Panc1 (cell line): ENCODE data around the gene NSMF. TPM values are rescaled to one million over a fixed set of nuclear protein-coding genes. Genes with fewer than 3 reads are reported as not detected.

Experiments used
- ATAC-seq: fragments of 200-7000 bp; cut with Tn5 transposase; 2 replicates; pipeline ENCODE4 v1.9.1; 2020; ENCODE audit warnings: mild to moderate bottlenecking, moderate library complexity
- BruUV-seq: library from RNA; stranded (reverse); fragments of 400-500 nt; replicated peaks from 2 replicates; lab custom pipeline; 2021; lab: Mats Ljungman, UMichigan
- CTCF ChIA-PET: fragments of 300-600 bp; sonication (Branson Sonifier 250); formaldehyde crosslinking; loops from one replicate; lab custom pipeline; 2022; ENCODE audit warnings: antibody characterized with exemption; lab: Charles Lee
- POLR2A ChIA-PET: fragments of 300-600 bp; sonication (Branson Sonifier 250); formaldehyde crosslinking; loops from one replicate; lab custom pipeline; 2022; ENCODE audit warnings: antibody characterized with exemption; lab: Charles Lee
- DNase-seq: peaks from one replicate; pipeline ENCODE4 v3.0.0-alpha.2; 2010; ENCODE audit warnings: low read depth, low spot score
- H3K27ac ChIP-seq: 2 replicates; pipeline ENCODE4 v1.5.1; 2011; ENCODE audit warnings: mild to moderate bottlenecking, low read length, inconsistent platforms
- H3K27me3 ChIP-seq: fragments of 200-500 bp; sonication (Bioruptor generic); 2 replicates; pipeline ENCODE4 v1.6.0; 2014; ENCODE audit warnings: low read length, inconsistent platforms; ENCODE audit not compliant: control insufficient read depth, insufficient read depth
- H3K36me3 ChIP-seq: fragments of 200-500 bp; sonication (Bioruptor generic); 2 replicates; pipeline ENCODE4 v1.5.1; 2014; ENCODE audit warnings: inconsistent platforms, mild to moderate bottlenecking, low read length, moderate library complexity; ENCODE audit not compliant: control insufficient read depth, insufficient read depth
- H3K4me1 ChIP-seq: 2 replicates; pipeline ENCODE4 v1.5.1; 2011; ENCODE audit warnings: inconsistent platforms, mild to moderate bottlenecking, low read length, moderate library complexity; ENCODE audit not compliant: control insufficient read depth, insufficient read depth
- H3K4me3 ChIP-seq, 2 experiments: 2 replicates each; pipeline ENCODE4 v1.5.1; 2011 to 2012; ENCODE audit warnings: low read depth in 2 of 2, low read length in 2 of 2, mild to moderate bottlenecking in 2 of 2, inconsistent platforms in 1 of 2, moderate library complexity in 1 of 2
- H3K9me3 ChIP-seq: fragments of 200-500 bp; sonication (Bioruptor generic); 2 replicates; pipeline ENCODE4 v1.5.1; 2014; ENCODE audit warnings: low read depth, mild to moderate bottlenecking, inconsistent platforms, low read length, moderate library complexity; ENCODE audit not compliant: control insufficient read depth, insufficient read depth
- CTCF ChIP-seq: fragments of 450-650 bp; IDR thresholded peaks from 2 replicates; pipeline ENCODE4 v1.5.1; 2017; ENCODE audit warnings: mild to moderate bottlenecking
- POLR2AphosphoS5 ChIP-seq: IDR thresholded peaks from 2 replicates; pipeline ENCODE4 v1.6.1; 2012; ENCODE audit warnings: mild to moderate bottlenecking, low read depth, low read length, moderate library complexity
- REST ChIP-seq, 2 experiments: IDR thresholded peaks; 2 replicates each; pipeline ENCODE4 v1.6.1; 2011 to 2012; ENCODE audit warnings: low read depth in 2 of 2, control low read depth in 1 of 2, low read length in 1 of 2, mild to moderate bottlenecking in 1 of 2, moderate library complexity in 1 of 2; ENCODE audit not compliant: insufficient read depth in 1 of 2
- SIN3A ChIP-seq: IDR thresholded peaks from 2 replicates; pipeline ENCODE4 v1.6.1; 2012; ENCODE audit warnings: low read depth, mild to moderate bottlenecking, low read length, moderate library complexity, borderline replicate concordance; ENCODE audit not compliant: insufficient read depth
- TCF7L2 ChIP-seq: IDR thresholded peaks from 2 replicates; pipeline ENCODE4 v1.6.1; 2011; ENCODE audit warnings: mild to moderate bottlenecking, low read depth, low read length, inconsistent platforms
- in situ Hi-C: cut with HindIII; loops from 2 replicates; pipeline ENCODE4 v1.10.0; 2016; ENCODE audit warnings: low sequenced_read_pairs, low pct_unique_long_range_greater_than_20kb
- intact Hi-C: fragments of 100-400 bp; cut with micrococcal nuclease; formaldehyde crosslinking; loops from one replicate; pipeline ENCODE4 v1.10.0; 2022; ENCODE audit not compliant: unreplicated experiment
- total RNA-seq: library from RNA; stranded (reverse); gene quantifications from one replicate; pipeline ENCODE4 v1.2.1, GENCODE V29; 2021; ENCODE audit not compliant: unreplicated experiment

NSMF gene
- total RNA-seq, 1 experiment from 2014 or later = 40.0 TPM

- peak overlapping the region; percentile 60 to 63 for H3K4me3 ChIP-seq
- H3K27ac ChIP-seq = peak overlapping the region; percentile 17; the same call in 1 of the 2 replicates
- no peak for ATAC-seq
- ChIA-PET CTCF (no interaction called here), POLR2A (no interaction called here)
- H3K27me3 ChIP-seq = no peaks in the 10 kb centered on the region
- in situ Hi-C loops = no loop called here
- no TSS peak for BruUV-seq
- no peak for DNase-seq
- TF ChIP-seq REST (IDR thresholded peaks at IDR 0.05; ENCODE audit: insufficient read depth in 1 of 2, low read depth in 2 of 2, low read length in 1 of 2) (no peak), TCF7L2 (no peak), SIN3A (no peak), CTCF (no peak), POLR2AphosphoS5 (no peak)
- intact Hi-C loops = no loop called here
- no peaks in the 10 kb centered on the region for H3K9me3 ChIP-seq
- peaks cover 30% of the 10 kb centered on the region for H3K4me1 ChIP-seq
- no peaks in the 10 kb centered on the region; the same call in 1 of the 2 replicates for H3K36me3 ChIP-seq
Observed at GRCh38 chr9:137457406-137458193, 1.5 kb downstream of the NSMF start.

GRCh38 chr9:137456864-137457405 is 2.2 kb downstream of the NSMF start:
- Histone ChIP-seq H3K27me3 (no peaks in the 10 kb centered on the region), H3K36me3 (no peaks in the 10 kb centered on the region; the same call in 1 of the 2 replicates), H3K4me3 (no peak overlapping the region), H3K9me3 (no peaks in the 10 kb centered on the region), H3K27ac (no peak overlapping the region), H3K4me1 (peaks cover 30% of the 10 kb centered on the region)
- no peak for TF ChIP-seq REST (IDR thresholded peaks at IDR 0.05; ENCODE audit: insufficient read depth in 1 of 2, low read depth in 2 of 2, low read length in 1 of 2)
- no peak for TF ChIP-seq POLR2AphosphoS5
- no peak for TF ChIP-seq CTCF
- TF ChIP-seq TCF7L2 = no peak
- BruUV-seq = TSS peak; percentile 77
- DNase-seq (no peak), ATAC-seq (no peak)
- ChIA-PET POLR2A (no interaction called here), CTCF (no interaction called here)
- in situ Hi-C loops (no loop called here), intact Hi-C loops (no loop called here)
